ENCODE measurements around the gene IKZF4. TPM values are rescaled to one million over a fixed set of nuclear protein-coding genes. Genes with fewer than 3 reads are reported as not detected.
"Not testable (repeated sequence)": the region's sequence is repeated elsewhere in the genome, so short reads cannot be mapped to it uniquely, and the experiment has no call there.

IKZF4 gene
- total RNA-seq, 1 experiment from 2014 or later, result 2.8 TPM

DNA sequence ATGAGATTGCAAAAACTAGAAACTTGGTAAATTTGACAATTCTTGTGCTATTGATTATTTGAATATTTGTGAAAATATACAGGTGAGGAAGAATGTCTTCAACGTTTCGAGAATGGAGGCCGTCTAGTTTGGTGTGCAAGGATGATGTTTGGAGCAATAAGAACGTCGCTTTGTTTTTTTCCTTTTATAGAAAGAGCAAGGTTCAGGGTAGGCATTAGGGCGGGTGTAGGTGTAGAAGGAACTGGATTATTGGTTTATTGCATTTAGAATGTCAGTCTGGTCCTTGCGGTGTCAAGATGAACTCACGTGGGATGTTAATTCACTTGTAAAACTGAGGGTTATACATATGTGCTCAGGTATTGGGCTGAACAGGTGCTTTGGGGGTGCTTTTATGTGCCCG, 22.0 kb downstream of the IKZF4 start:
- intact Hi-C loops (cut with micrococcal nuclease), result no loop called here
- POLR2A ChIA-PET (ENCODE audit: unreplicated experiment), result no interaction called here
- no peak overlapping the region for H3K27ac ChIP-seq (ENCODE audit: low read length)

GRCh38 chr12:56046027-56046780, 25.4 kb downstream of the IKZF4 start:
- BruUV-seq (replicated peaks), result no TSS peak
- intact Hi-C loops (cut with micrococcal nuclease), result loop anchor here (5.0 kb wide), 1 partner anchor 71 kb away; the partner anchor contains the start of genes RPL41 and ZC3H10
- no peaks in the 10 kb centered on the region for H3K9me3 ChIP-seq (ENCODE audit: low read length)
- no peaks in the 10 kb centered on the region for H3K9me2 ChIP-seq (replicated peaks; ENCODE audit: low read length)
- H3K79me2 ChIP-seq (ENCODE audit: low read length), result peaks cover 24% of the 10 kb centered on the region
- ChIA-PET CTCF (interaction anchor here (0.7 kb wide), 1 partner anchor 9 kb away, joined by 6 read pairs; no protein-coding TSS in a partner anchor), POLR2A (ENCODE audit: unreplicated experiment) (no interaction called here)
- no peak overlapping the region for H3K4me3 ChIP-seq (ENCODE audit: low read length)
- no peak for ATAC-seq
- H3K36me3 ChIP-seq (ENCODE audit: low read depth, low read length), result peaks cover 24% of the 10 kb centered on the region
- H3K9ac ChIP-seq (ENCODE audit: low read length), result no peak overlapping the region
- H3K4me2 ChIP-seq (ENCODE audit: low read length), result no peak overlapping the region
- no peak for DNase-seq
- H4K20me1 ChIP-seq (ENCODE audit: low read length), result peaks cover 17% of the 10 kb centered on the region
- no peak overlapping the region for H2AFZ ChIP-seq (ENCODE audit: low read length)
- H3K4me1 ChIP-seq (ENCODE audit: insufficient read depth, low read length), result peaks cover 9% of the 10 kb centered on the region
- no peaks in the 10 kb centered on the region for H3K27me3 ChIP-seq (ENCODE audit: low read length)
- no peak overlapping the region for H3K27ac ChIP-seq (ENCODE audit: low read length)
- TF ChIP-seq EZH2phosphoT487 (IDR thresholded peaks at IDR 0.05; ENCODE audit: borderline replicate concordance, low read length), result no peak
- TF ChIP-seq EZH2 (IDR thresholded peaks at IDR 0.05; ENCODE audit: low read length, unreplicated experiment), result no peak
- TF ChIP-seq, protein P1, sequence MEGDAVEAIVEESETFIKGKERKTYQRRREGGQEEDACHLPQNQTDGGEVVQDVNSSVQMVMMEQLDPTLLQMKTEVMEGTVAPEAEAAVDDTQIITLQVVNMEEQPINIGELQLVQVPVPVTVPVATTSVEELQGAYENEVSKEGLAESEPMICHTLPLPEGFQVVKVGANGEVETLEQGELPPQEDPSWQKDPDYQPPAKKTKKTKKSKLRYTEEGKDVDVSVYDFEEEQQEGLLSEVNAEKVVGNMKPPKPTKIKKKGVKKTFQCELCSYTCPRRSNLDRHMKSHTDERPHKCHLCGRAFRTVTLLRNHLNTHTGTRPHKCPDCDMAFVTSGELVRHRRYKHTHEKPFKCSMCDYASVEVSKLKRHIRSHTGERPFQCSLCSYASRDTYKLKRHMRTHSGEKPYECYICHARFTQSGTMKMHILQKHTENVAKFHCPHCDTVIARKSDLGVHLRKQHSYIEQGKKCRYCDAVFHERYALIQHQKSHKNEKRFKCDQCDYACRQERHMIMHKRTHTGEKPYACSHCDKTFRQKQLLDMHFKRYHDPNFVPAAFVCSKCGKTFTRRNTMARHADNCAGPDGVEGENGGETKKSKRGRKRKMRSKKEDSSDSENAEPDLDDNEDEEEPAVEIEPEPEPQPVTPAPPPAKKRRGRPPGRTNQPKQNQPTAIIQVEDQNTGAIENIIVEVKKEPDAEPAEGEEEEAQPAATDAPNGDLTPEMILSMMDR (conservative IDR thresholded peaks at IDR 0.05; ENCODE audit: low read depth, low read length), result no peak
- peaks cover 15% of the 10 kb centered on the region for H3F3A ChIP-seq (ENCODE audit: low read length, unreplicated experiment)

More for the DNA sequence above, 22.0 kb downstream of the IKZF4 start:
- H4K20me1 ChIP-seq (ENCODE audit: low read length), result peaks cover 17% of the 10 kb centered on the region
- no peaks in the 10 kb centered on the region for H3K9me2 ChIP-seq (replicated peaks; ENCODE audit: low read length)
- peak overlapping the region; percentile 96 for H3K9ac ChIP-seq (ENCODE audit: low read length)
- peaks cover 15% of the 10 kb centered on the region for H3F3A ChIP-seq (ENCODE audit: low read length, unreplicated experiment)
- no peak for TF ChIP-seq EZH2phosphoT487 (IDR thresholded peaks at IDR 0.05; ENCODE audit: borderline replicate concordance, low read length)
- TF ChIP-seq, protein P1 (conservative IDR thresholded peaks at IDR 0.05; ENCODE audit: low read depth, low read length), result no peak
- TF ChIP-seq EZH2 (IDR thresholded peaks at IDR 0.05; ENCODE audit: low read length, unreplicated experiment), result no peak
- H3K4me2 ChIP-seq (ENCODE audit: low read length), result peak overlapping the region; percentile 87
- H3K27me3 ChIP-seq (ENCODE audit: low read length), result no peaks in the 10 kb centered on the region
- DNase-seq (no peak), ATAC-seq (no peak)
- no peak overlapping the region for H2AFZ ChIP-seq (ENCODE audit: low read length)
- CTCF ChIA-PET, result no interaction called here
- peaks cover 24% of the 10 kb centered on the region for H3K79me2 ChIP-seq (ENCODE audit: low read length)
- H3K36me3 ChIP-seq (ENCODE audit: low read depth, low read length), result peaks cover 24% of the 10 kb centered on the region
- no TSS peak for BruUV-seq (replicated peaks)
- H3K4me3 ChIP-seq (ENCODE audit: low read length), result peak overlapping the region; percentile 80
- peaks cover 19% of the 10 kb centered on the region for H3K4me1 ChIP-seq (ENCODE audit: insufficient read depth, low read length)
- no peaks in the 10 kb centered on the region for H3K9me3 ChIP-seq (ENCODE audit: low read length)

GRCh38 chr12:56053407-56053893, 32.6 kb downstream of the IKZF4 start:
- no peaks in the 10 kb centered on the region for H3K27me3 ChIP-seq (ENCODE audit: low read length)
- TF ChIP-seq EZH2 (IDR thresholded peaks at IDR 0.05; ENCODE audit: low read length, unreplicated experiment) (no peak), EZH2phosphoT487 (IDR thresholded peaks at IDR 0.05; ENCODE audit: borderline replicate concordance, low read length) (no peak)
- H3F3A ChIP-seq (ENCODE audit: low read length, unreplicated experiment), result no peaks in the 10 kb centered on the region
- no peak overlapping the region for H3K4me3 ChIP-seq (ENCODE audit: low read length)
- BruUV-seq (replicated peaks), result no TSS peak
- H3K36me3 ChIP-seq (ENCODE audit: low read depth, low read length), result no peaks in the 10 kb centered on the region
- no peak overlapping the region for H3K9ac ChIP-seq (ENCODE audit: low read length)
- no peak for ATAC-seq
- ChIA-PET POLR2A (ENCODE audit: unreplicated experiment) (no interaction called here), CTCF (interaction anchor here (0.6 kb wide), 1 partner anchor 58 kb away, joined by 4 read pairs; no protein-coding TSS in a partner anchor)
- no peaks in the 10 kb centered on the region for H3K9me3 ChIP-seq (ENCODE audit: low read length)
- no peaks in the 10 kb centered on the region for H3K9me2 ChIP-seq (replicated peaks; ENCODE audit: low read length)
- no peak overlapping the region for H3K27ac ChIP-seq (ENCODE audit: low read length)
- H2AFZ ChIP-seq (ENCODE audit: low read length), result no peak overlapping the region
- H4K20me1 ChIP-seq (ENCODE audit: low read length), result no peaks in the 10 kb centered on the region
- H3K4me2 ChIP-seq (ENCODE audit: low read length), result no peak overlapping the region
- no peak for DNase-seq
- intact Hi-C loops (cut with micrococcal nuclease), result no loop called here
- no peaks in the 10 kb centered on the region for H3K79me2 ChIP-seq (ENCODE audit: low read length)
- H3K4me1 ChIP-seq (ENCODE audit: insufficient read depth, low read length), result no peaks in the 10 kb centered on the region

- H4K20me1 ChIP-seq (ENCODE audit: low read length); POLR2A ChIA-PET (ENCODE audit: unreplicated experiment); H3K27me3 ChIP-seq (ENCODE audit: low read length); H3K27ac ChIP-seq (ENCODE audit: low read length); H3K9me3 ChIP-seq (ENCODE audit: low read length); H3K4me1 ChIP-seq (ENCODE audit: insufficient read depth, low read length); H3K4me2 ChIP-seq (ENCODE audit: low read length); H3K36me3 ChIP-seq (ENCODE audit: low read depth, low read length); H3K9me2 ChIP-seq (replicated peaks; ENCODE audit: low read length); H3K4me3 ChIP-seq (ENCODE audit: low read length); H2AFZ ChIP-seq (ENCODE audit: low read length); H3K79me2 ChIP-seq (ENCODE audit: low read length); H3K9ac ChIP-seq (ENCODE audit: low read length); H3F3A ChIP-seq (ENCODE audit: low read length, unreplicated experiment); ATAC-seq; intact Hi-C loops (cut with micrococcal nuclease); BruUV-seq (replicated peaks); CTCF ChIA-PET: not testable (repeated sequence)
- peak; percentile 53 for DNase-seq
Observed at GRCh38 chr12:56059964-56060363, 39.1 kb downstream of the IKZF4 start.

All from PC-3 (cell line).